NCI-H1417 (cell line): ENCODE measurements around the gene SORCS2.

Experiments
- DNase-seq, 3 experiments: peaks; one replicate each; lab custom pipeline; 2025; lab: John Stamatoyannopoulos, UW

Gene SORCS2

DNA sequence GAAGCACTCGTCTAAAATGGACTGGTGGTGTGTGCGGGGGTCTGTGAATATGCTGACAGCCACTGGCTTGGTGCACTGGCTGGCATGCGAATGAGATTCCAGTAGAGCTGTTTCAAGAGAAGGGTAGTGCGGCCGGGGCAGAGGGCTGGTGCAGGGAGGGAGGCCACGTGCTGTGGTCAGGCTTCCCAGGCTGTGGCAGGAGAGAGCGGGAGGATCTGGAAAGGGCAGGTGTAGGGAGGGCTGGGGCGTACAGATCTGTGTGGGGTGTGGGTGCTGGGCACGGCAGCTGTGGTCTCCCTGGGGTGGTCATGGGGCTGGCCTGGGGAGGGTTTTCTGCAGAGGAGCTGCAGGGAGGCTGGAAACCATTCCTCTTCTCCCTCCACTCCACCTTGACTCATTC lies 30.2 kb downstream of the SORCS2 start:
- DNase-seq = no peak

DNA sequence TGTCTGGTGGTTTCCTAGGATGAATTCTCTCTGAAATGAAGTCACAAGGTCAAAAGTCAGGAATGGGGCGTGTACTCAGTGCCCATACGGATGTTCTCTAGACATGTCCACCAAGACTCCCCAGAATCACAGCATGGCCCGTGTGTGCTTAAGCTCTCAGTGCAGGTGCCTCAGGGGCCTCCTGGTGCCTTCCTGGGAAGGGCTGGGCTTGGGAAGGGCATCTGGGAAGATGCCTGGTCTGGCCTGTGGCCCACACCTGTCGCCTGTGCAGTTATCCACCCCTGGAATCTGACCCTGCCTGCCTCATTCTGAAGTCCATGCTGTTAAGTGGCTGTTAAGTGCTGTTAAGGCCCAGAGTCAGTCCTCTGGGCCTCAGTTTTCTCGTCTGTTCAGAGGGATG lies 31.2 kb downstream of the SORCS2 start:
- DNase-seq = peak in 1 of 3 experiments; percentile 29

DNA sequence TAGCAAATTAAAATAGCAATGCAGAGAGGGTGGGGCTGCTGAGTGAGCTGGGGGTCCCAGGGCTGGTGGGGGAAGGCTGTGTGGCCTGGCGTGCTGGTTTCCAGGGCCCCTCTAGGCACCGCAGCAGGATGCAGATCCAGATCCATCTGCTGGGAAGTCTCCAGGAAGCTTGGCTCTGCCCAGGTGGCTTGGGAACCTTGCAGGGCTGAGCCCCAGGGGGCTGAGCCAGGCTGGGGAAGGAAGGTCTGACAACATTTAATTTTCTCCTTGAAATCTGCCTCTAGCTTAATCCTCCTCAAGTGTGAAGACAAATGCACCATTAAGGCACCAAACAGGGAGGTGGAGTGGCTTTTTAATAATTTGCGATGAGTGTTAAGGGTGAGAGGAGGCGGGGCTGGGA lies 31.7 kb downstream of the SORCS2 start:
- peak; percentile 24 to 67 (median 31) for DNase-seq

DNA sequence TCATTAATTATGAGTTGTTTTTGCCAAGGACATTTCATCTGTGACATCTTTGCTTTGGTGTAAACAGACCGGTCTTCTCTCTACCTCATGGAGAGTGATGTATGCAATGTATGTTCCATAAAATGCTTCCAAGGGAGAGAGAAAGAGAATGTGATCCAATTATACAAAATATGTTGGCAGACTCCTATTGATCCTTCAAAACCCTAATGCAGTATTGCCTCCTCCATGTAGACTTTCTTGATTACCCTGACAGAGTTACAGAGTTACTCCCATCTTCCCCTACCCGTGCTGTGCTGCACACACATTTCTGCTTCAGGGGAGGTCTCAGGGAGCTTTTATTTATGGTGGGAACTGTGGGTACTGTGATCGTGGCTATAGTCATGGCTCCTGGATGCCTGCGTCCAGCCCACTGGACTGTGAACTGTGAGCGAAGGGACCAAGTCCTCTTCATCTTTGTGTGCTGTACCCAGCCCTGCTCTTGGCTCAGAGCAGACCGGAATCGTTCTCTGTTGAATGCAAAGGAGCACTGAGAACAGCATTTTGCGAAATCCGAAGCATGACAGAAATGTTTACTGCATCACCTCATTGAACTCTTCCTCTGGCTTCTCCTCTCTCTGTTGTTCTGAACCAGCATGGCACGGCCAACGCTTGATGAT lies 32.7 kb downstream of the SORCS2 start:
- DNase-seq = no peak

DNA sequence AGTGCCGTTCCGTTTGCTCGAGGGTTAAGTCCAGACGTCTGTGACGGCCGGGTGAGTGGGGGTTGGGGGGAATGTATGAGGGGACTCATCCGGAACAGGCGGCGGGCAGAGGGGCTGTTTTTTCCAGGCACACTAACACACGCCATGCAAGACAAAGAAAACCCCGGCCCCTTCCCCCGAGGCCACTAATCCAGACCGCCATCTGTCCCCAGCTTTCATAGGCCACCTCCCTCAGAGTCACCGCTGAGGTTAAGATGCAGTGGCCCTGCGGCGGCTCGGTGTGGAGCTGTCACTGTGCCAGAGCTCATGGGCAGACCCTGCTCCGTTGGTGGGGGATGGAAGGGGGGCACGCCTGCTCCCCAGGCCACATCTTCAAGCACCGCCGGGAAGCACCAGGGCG lies 34.1 kb downstream of the SORCS2 start:
- DNase-seq = peak in 1 of 3 experiments; percentile 59

DNA sequence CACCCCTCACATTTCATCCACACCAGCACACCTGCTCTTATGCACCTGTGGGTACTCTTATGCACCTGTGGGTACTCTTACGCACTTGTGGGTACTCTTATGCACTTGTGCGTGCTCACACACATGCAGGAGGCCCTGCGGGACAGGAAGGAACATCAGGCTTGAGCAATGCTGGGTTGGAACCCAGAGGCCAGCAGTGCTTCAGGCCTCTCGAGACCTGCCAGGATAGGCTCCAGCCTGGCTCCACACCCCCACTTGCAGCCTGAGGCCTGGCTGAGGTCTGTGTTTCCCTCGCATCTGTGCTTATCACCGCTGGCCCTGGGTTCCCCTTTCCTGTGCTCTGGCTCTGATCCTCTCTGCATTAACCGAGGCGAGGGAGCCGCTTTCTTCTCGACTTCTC lies 34.7 kb downstream of the SORCS2 start:
- peak; percentile 25 to 96 (median 59) for DNase-seq

DNA sequence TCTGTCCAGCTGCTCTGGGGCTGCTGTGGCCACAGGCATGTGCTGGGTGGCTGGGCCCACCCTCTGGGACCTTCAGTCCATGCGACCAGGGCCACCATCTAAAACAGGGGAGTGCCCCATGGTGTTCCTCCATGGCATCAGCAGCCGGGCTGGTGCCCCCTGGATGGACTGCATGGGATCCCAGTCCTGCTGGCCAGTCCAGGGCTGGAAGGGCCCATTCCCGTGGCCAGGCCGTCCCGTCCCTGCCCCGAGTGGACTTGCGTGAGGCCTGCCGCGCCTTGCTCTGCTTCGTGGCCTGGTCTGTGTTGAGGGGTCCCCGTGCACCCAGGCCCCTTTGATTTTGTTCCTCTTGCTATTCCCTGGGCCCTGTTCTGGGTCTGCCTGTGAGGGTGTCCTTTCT lies 36.4 kb downstream of the SORCS2 start:
- no peak for DNase-seq

DNA sequence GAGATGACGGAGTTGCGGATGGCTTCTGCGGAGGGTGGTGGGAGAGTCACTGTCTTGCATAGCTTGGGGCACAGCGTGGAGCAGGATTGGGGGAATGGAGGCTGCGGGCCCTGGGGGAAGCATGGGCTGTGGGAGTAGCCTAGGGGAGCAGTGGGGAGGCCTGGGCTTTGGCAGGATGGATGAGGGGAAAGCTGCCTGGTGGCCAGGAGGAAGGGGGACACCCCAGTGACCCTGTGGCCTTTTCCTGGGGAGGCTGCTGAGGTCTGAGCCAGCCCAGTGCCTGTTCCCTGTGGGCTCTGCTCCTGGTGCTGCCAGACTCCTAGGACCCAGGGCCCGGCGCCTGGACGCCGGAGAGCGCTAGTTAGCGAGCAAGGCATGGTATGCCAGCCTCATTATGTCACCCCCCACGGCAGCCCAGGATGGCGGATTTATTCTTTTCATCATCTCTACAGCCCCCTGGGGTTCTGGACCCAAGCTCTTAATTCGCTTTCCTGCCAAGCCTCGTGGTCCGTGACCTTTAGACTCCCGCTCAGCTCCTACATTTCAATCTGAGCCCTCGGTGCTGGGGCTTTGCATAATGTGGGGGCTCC lies 39.8 kb downstream of the SORCS2 start:
- DNase-seq = no peak

DNA sequence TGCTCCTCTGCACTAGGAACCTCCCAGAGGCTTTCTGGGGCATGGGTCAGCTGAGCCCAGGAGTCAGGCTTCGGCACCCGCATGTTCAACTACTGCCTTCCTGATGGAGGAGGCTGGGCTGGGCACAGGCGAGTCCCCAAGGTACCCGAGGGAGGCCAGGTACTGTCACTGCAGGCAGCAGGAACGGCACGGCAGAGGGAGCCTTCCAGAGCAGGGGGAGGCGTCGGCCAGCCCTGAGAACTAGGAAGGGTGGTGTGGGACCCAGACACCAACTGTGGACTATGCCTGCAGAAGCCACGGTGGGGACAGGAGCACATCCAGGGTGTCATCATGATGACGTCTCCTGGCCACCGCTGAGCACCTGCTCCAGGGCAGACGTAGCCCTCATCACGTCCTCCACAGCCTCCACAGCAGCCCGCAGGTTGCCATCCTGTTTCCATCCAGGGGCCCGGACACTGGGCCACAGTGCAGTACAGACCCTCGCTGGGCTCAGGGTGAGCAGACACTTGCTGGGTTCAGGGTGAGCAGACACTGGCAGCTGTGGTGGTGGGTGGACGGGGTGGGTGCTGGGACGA lies 40.8 kb downstream of the SORCS2 start:
- DNase-seq = no peak

DNA sequence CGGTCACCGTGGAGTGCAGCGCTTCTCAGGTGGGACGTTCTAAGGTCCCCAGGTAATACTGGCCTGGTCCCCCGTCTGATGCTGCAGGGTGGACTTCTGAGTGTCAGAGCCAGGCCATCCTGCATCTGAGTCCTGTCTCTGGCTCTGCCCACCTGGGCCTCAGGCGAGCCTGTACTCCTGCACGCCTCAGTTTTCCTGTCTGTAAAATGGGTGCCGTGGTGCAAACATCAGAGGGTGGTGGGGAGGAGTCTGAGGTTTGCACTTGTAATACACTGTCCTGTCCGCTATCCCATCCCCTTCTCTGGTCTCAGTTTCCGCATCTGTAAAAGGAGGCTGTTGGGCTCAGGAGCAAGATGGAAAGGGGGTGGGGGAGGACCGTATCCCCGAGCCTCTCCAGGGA lies 41.3 kb downstream of the SORCS2 start:
- no peak for DNase-seq

DNA sequence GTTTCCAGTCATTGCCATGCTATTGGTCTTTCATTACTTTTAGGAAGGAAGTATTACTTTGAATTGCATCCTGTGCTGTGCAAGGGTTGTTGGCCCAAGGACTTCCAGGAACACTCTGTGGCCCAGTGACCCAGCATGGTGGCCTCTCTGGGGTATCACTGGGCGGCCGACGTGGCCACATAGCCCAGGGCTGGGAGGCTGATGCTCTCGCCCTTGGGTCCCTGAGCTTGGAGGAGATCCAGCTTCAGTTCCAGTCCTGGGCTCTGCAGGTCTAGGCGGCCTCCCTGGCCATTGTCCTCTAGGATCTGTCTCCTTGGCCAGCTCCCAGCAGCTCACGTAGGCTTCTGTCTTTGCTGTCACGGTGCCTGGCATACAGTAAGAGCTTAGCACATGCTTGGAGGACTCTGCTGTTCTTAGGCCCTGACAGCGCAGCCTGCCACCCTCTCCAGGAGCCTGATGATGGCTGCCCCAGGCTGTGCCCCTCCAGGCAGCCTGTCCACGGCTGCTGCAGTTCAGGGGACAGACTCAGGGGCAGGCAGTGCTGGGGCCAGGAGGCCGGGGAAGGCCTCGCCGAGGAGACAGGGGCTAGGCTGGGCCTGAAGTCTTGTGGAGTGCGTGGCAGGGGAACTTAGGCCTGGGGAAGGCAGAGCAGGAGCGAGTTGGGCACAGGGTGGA lies 42.2 kb downstream of the SORCS2 start:
- DNase-seq = no peak

DNA sequence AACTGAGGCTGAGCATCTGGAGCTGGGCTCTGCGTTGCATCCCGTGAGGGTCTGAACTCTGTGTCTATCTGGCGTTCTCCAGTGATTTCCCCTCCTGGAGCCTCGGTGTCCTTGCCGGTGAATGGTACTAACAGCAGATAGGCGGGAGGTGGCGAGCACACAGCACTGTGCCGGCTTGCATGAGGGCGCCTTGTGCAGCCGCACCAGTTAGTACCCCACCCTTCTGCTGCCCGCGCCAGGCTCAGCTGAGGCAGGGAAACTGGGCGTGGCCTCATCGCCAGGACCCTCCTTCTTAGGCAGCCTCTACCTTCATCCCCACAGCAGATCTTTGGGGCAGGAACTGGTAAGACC lies 42.7 kb downstream of the SORCS2 start:
- DNase-seq = no peak

DNA sequence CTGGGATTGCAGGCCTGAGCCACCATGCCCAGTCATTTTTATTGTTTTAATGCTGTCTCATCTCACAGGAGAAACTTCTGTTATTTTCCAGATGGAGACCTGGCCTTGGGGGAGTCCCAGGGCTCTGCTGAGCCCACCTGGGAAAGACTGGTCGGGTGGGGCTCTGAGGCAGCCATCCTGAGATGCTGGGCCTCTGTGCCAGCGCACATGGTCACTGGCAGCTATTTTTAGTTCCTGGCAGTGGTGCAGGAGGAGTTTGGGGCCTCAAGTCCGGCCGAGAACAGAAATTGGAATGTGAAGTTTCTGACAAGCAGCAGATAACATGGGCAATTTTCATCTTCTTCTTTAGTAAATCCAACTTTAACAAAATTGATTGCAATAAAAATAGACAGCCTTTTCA lies 44.5 kb downstream of the SORCS2 start:
- no peak for DNase-seq

DNA sequence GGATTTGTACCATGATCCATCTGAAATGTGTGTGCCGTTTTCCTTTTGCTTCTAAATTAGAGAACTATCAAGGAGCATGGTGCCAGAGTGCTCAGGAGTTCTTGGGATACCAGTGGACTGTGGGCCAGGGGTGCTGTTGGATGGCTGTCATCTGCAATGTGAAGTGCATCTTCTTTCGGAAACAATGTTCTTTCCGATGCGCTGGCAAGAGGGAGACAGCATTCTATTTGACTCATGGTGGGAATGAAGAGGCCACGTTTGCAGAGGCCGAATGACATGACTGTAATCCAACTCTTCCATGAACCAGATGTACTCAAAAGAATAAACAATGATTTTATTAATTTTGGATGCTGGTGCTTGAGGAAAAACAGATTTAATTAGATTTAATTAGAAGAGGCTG lies 45.5 kb downstream of the SORCS2 start:
- DNase-seq = no peak

DNA sequence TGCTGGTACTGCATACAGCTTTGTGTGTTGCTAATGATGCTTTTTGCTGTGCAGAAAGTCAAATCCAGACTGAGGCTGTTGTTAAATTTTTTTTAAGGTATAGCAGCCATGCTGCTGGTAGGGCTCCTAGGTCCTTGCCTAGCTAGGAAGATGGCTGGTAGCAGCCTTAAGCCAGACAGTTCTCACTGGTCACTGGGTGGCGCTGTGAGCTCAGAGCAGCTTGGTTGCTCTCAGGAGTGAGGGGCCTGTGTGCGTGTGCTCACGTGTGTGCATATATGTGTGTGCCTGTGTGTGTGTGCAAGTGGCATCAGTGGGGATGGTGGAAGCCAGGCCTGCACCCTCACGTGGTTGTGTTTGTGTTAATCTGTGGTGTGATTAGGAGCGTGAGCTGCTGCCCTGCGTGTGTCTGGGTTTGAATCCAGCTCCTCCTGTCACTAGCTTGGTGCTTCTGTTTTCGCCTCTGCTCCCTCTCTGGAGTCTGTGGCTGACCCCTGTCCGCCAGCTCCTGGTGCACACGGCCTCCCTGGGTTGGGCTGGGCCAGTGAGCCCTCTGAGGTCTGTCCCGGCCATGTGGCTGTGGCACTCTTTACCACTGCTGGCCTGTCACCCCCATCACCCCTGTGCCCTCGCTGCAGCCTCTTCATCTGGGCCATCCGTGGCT lies 46.1 kb downstream of the SORCS2 start:
- peak in 2 of 3 experiments; percentile 7 to 18 for DNase-seq

DNA sequence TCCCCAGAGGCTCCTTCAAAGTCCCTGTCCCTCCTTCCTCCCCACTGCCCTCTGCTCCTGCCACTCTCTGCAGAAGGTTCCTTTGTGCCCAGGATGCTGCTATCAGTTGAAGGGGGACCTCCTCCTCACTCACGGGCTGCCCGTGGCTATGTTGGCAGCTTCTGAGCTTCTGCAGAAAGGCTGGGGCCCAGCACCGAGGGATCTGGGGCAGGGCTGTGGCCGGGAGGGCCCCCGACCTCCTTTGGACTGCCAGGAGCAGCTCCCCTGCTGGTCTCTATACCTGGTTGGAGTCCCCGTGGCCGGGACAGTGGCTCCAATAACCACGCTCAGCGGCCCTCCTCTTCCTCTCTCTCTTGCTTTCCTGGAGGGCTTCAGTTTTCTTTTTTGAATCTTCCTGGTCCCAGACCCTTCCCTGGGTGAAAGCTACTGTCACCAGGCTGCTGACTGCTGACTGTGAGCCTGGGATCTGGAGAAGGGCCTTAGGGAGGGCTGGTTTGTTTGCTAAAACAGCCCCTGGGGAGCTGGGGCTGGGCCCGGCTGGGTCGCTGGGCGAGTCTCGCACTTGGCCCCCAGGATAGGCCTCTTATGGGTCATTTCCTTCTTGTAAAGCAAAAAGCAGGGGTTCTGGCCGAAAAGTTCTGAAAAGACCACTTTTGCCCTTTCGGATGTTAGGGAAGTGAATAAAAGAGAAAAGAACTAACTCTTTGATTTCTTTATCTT lies 46.9 kb downstream of the SORCS2 start:
- DNase-seq = no peak

DNA sequence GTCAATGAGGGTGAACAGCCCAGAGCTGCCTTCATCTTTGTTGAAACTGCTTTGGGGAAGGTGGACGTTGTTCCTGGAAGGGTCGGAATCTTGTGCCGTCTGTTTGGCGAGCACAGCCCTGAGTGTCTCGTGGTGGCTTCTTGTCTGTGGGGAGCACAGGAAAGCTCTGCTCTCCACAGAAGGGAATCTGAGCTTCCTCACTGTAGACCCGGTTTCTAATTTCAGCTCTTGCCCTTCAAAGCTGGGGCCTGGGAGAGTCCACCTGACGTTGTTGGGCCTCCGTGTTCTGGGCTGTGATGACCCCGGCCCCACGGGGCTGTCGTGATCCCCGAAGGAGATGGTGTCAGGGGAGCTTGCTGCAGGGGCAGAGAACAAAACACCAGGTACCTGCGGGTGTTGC lies 47.5 kb downstream of the SORCS2 start:
- DNase-seq = no peak

DNA sequence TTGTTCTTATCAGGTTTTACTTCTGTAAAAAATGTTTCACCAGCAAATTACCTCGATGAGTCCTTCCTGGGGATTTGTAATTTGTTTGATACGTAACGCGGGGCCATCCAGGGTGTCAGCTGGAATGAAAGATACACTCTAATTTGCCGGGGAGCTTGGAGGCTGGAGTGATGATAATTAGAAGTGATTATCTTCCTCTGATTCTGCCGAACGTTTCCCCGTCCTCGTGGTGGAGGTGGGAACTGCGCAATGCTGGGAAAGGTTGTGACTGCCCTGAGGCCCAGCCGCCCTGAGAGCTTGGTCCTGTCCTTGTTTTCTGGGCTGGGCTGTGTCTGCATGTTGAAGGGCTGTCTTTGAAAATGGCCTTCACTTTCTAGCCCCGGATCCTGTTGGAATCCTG lies 48.0 kb downstream of the SORCS2 start:
- DNase-seq = peak in 2 of 3 experiments; percentile 55 to 78

DNA sequence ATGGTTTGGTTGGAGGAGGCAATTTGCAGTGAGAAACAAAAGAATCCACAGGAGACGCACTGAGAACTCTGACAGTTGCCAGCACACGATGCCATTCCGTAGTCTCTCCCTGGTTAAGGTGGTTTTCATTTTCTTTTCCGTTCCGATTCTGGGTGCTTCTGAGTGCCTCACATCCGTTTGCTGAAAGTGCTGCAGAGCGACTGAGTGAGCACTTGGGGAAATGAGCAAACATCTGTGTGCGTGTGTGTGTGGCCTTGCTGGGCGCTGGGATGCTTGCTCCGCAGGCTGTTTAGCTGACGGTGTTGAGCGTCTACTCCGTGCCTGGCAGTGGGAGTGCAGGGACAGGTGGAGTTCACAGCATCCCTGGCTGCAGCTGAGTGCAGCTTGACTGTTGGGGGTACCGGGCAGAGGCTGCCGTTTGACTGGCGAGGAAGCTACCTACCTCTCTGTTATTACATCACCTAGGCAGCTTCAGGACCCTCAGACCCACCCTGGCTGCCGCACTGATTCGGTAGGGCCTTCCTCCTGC lies 49.3 kb downstream of the SORCS2 start:
- peak in 1 of 3 experiments; percentile 47 for DNase-seq

DNA sequence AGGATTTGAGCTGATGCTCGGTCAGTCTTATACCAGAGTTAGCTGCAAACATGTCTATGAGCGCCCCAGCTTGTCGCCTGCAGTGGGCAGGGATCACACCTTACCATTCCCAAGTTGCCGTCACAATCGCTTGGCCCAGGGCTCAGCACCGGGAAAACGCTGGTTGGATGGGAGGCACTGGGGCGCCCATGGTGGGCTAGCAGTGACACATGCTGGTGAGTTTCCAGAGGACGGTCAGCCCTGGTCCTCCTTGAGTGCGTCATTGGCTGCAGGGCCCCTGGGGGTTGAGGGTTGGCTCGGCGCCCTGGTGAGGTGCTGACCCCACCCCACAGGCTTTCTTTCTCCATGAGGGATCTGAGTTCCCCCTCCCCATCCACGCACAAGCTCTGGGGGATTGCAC lies 50.4 kb downstream of the SORCS2 start:
- no peak for DNase-seq

DNA sequence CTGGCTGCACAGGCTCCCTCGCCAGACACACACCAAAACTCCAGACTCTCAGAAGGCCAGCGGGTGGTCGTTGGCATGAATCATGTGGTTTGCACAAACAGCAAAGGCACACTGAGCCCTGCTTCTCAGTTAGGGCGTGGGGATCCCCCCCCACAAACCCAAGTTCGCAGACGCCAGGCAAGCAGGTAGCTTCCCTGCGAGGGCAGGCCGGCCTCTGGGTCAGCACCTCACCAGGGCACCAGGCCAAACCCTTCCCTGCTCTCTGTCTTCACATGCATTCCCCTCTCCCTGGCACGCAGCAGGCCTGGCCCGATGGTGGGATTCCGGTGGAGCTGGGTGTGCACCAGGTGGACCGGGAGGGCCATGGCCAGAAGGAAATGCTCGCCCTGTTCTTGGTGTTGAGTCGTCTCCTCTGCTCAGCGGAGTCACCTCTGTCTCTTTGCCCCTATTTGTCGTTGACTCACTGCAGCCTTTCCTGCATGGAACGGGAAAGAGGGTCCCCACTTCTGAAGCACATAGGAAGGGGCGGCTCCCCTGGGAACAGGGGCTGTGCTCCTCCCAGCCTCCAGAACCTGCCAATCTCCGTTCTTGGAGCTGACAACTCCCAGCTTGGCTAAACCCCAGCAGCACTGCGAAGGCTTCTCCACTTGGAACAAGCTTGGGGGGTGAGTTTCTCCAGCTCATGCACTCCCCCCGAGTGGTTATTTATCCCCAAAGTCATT lies 51.4 kb downstream of the SORCS2 start:
- no peak for DNase-seq
